Activated T-cell treated with anti-CD3 and anti-CD28 coated beads, Interleukin-2, amount 50 U/mL, for 72 hours (primary cell): ENCODE measurements around the gene TEX14. TPM values are rescaled to one million over a fixed set of nuclear protein-coding genes. Genes with fewer than 3 reads are reported as not detected.
"Not testable (repeated sequence)": the region's sequence is repeated elsewhere in the genome, so short reads cannot be mapped to it uniquely, and the experiment has no call there.

Experiments
- ATAC-seq, 2 donors: fragments of 150-1000 bp; cut with Tn5 transposase; replicated peaks in 1 of 2; 2 replicates each; pipeline ENCODE4 v1.10.0; 2021; ENCODE audit warnings: moderate library complexity in 2 of 2, mild to moderate bottlenecking in 1 of 2
- DNase-seq, 2 donors: peaks; one replicate each; pipeline ENCODE4 v3.0.0; 2021 to 2022; ENCODE audit warnings: mixed read lengths in 1 of 2
- H3K27ac Mint-ChIP-seq: one replicate; pipeline ENCODE4 v1.8.0; 2022; ENCODE audit warnings: mild to moderate bottlenecking, moderate library complexity, mixed read lengths
- H3K27me3 Mint-ChIP-seq: one replicate; pipeline ENCODE4 v1.8.0; 2022; ENCODE audit warnings: low read depth, mixed read lengths
- H3K36me3 Mint-ChIP-seq, 2 donors: one replicate each; pipeline ENCODE4 v1.8.0; 2022; ENCODE audit warnings: mixed read lengths in 2 of 2, mild to moderate bottlenecking in 1 of 2; ENCODE audit not compliant: insufficient read depth in 2 of 2
- H3K4me1 Mint-ChIP-seq: one replicate; pipeline ENCODE4 v1.8.0; 2022; ENCODE audit warnings: low read depth, mixed read lengths
- H3K4me3 Mint-ChIP-seq, 2 donors: one replicate each; pipeline ENCODE4 v1.8.0; 2022; ENCODE audit warnings: mild to moderate bottlenecking in 2 of 2, mixed read lengths in 2 of 2, moderate library complexity in 2 of 2
- H3K9me3 Mint-ChIP-seq, 2 donors: one replicate each; pipeline ENCODE4 v1.8.0; 2022; ENCODE audit warnings: mixed read lengths in 2 of 2
- total RNA-seq, 2 donors: library from RNA; stranded (reverse); gene quantifications; one replicate each; pipeline ENCODE4 v1.2.3, GENCODE V29; 2022

Gene TEX14
- total RNA-seq, 2 donors from 2014 or later: 0.46 to 0.84 TPM

GRCh38 chr17:58703137-58703915 lies 11.5 kb upstream of the TEX14 start:
- Mint-ChIP-seq H3K9me3 (no peaks in the 10 kb centered on the region), H3K4me3 (peak overlapping the region; percentile 67 to 70), H3K4me1 (peaks cover 41% of the 10 kb centered on the region), H3K27me3 (no peaks in the 10 kb centered on the region), H3K36me3 (peaks cover 8 to 30% of the 10 kb centered on the region in 2 donors), H3K27ac (no peak overlapping the region)
- ATAC-seq (peak; percentile 67), DNase-seq (no peak)

DNA sequence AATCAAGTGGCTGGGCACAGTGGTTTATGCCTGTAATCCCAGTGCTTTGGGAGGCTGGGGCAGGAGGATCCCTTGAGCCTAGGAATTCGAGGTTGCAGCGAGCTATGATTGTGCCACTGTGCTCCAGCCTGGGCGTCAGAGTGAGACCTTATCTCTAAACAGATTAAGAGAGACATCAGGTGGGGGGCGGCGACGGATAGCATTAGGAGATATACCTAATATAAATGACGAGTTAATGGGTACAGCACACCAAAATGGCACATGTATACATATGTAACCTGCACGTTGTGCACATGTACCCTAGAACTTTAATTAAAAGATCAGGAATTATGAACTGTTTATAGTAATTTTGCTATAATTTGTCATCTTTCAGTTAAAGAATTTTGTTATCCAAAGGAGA lies 10.9 kb upstream of the TEX14 start:
- peak overlapping the region; percentile 98 for H3K27ac Mint-ChIP-seq
- no peak for DNase-seq
- peak overlapping the region; percentile 67 to 70 for H3K4me3 Mint-ChIP-seq
- peaks cover 8 to 30% of the 10 kb centered on the region in 2 donors for H3K36me3 Mint-ChIP-seq
- no peaks in the 10 kb centered on the region for H3K9me3 Mint-ChIP-seq
- H3K4me1 Mint-ChIP-seq: peaks cover 37% of the 10 kb centered on the region
- ATAC-seq: peak in 1 of 2 donors; percentile 2
- H3K27me3 Mint-ChIP-seq: no peaks in the 10 kb centered on the region

DNA sequence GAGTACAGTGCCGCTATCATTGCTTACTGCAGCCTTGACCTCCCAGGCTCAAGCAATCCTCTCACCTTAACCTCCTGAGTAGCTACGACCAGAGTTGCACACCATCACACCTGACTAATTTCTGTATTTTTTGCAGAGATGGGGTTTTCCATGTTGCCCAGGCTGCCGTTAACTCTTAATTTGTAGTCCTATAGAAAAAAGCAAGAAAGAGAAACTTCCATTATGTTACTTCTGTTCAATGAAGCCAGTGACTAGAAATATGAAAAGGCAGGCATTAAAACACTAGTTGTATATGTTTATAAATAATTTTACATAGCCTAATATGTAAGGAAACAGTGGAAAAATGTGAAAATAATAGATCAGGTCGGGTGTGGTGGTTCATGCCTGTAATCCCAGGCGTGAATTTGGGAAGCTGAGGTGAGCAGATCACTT lies 10.2 kb upstream of the TEX14 start:
- Mint-ChIP-seq H3K27me3 (no peaks in the 10 kb centered on the region), H3K4me1 (peaks cover 34% of the 10 kb centered on the region), H3K9me3 (no peaks in the 10 kb centered on the region), H3K4me3 (peak overlapping the region; percentile 67 to 70), H3K36me3 (peaks cover 8 to 30% of the 10 kb centered on the region in 2 donors), H3K27ac (peak overlapping the region; percentile 98)
- ATAC-seq: peak; percentile 83 to 85
- DNase-seq: peak; percentile 42 to 46

DNA sequence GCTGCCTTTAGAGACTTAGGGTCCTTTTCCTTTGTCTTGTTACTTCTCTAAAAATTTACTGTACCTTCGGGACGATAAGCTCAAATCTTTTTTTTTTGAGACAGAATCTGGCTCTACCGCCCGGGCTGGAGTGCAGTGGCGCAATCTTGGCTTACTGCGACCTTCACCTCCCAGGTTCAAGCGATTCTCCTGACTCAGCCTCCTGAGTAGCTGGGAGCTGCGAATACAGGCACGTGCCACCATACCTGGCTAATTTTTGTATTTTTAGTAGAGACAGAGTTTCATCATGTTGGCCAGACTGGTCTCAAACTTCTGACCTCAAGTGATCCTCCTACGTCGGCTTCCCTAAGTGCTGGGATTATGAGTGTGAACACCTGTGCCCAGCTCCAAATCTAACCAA lies 7.9 kb upstream of the TEX14 start:
- Mint-ChIP-seq H3K4me1 (peaks cover 38% of the 10 kb centered on the region), H3K36me3 (peaks cover 6 to 28% of the 10 kb centered on the region in 2 donors), H3K27me3 (no peaks in the 10 kb centered on the region), H3K4me3 (no peak overlapping the region), H3K9me3 (no peaks in the 10 kb centered on the region), H3K27ac (no peak overlapping the region)
- DNase-seq: no peak
- no peak for ATAC-seq

DNA sequence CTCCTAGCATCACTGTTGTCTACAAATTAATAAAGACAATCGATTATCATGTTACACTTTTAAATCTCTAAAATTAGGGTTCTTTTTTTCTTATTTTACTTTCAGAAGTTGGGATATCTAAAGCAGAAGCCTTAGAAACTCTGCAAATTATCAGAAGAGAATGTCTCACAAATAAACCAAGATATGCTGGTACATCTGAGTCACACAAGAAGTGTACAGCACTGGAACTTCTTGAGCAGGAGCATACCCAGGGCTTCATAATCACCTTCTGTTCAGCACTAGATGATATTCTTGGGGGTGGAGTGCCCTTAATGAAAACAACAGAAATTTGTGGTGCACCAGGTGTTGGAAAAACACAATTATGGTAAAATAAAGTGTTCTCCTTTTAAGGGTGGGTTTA lies 3.0 kb upstream of the TEX14 start:
- ATAC-seq (no peak), DNase-seq (no peak)
- Mint-ChIP-seq H3K36me3 (peaks cover 10 to 18% of the 10 kb centered on the region in 2 donors), H3K4me3 (peak overlapping the region; percentile 61 to 73), H3K27ac (no peak overlapping the region), H3K4me1 (peaks cover 40% of the 10 kb centered on the region), H3K9me3 (no peaks in the 10 kb centered on the region), H3K27me3 (no peaks in the 10 kb centered on the region)

DNA sequence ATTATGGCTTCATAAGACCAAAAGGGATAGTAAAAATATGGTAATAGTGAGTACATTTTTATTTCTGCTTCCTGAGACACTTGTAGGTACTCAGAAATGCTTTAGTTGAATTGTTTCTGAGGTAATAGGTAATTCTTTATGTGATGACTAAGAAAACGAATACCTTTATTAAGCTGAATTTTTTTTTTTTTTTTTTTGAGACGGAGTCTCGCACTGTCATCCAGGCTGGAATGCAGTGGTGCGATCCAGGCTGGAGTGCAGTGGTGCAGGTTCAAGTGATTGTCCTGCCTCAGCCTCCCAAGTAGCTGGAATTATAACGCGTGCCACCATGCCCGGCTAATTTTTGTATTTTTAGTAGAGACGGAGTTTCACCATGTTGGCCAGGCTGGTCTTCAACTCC lies 2.5 kb upstream of the TEX14 start:
- DNase-seq: no peak
- Mint-ChIP-seq H3K27me3 (no peaks in the 10 kb centered on the region), H3K9me3 (no peaks in the 10 kb centered on the region), H3K4me3 (peak overlapping the region; percentile 98), H3K4me1 (peaks cover 40% of the 10 kb centered on the region), H3K27ac (peak overlapping the region; percentile 97), H3K36me3 (peaks cover 10 to 13% of the 10 kb centered on the region in 2 donors)
- ATAC-seq: no peak

DNA sequence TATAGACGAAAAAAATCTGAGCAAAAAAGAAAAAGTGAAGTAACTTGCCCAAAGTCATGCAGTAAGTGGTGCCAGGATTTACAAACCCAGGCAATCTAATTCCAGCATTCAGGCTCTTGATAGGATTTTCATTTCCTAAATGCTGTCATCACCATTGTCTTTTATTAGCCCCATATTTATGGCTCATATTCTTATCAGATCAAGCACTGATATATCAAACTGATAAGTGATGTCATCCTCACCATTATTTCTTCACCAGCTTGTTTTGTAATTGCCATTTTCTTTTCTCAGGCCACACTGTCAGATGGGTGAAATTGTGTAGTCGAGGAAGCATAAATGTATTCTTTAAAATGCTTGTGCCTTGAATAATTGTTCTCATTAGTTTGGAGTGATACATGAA lies 1.9 kb upstream of the TEX14 start:
- Mint-ChIP-seq H3K9me3 (no peaks in the 10 kb centered on the region), H3K4me1 (peaks cover 40% of the 10 kb centered on the region), H3K27ac (peak overlapping the region; percentile 97), H3K36me3 (peaks cover 10 to 13% of the 10 kb centered on the region in 2 donors), H3K4me3 (peak overlapping the region; percentile 98), H3K27me3 (no peaks in the 10 kb centered on the region)
- ATAC-seq (no peak), DNase-seq (no peak)

GRCh38 chr17:58693208-58693607 lies 1.4 kb upstream of the TEX14 start:
- Mint-ChIP-seq H3K9me3 (no peaks in the 10 kb centered on the region), H3K4me3 (peak overlapping the region; percentile 98), H3K4me1 (peaks cover 40% of the 10 kb centered on the region), H3K27me3 (no peaks in the 10 kb centered on the region), H3K36me3 (peaks cover 10 to 13% of the 10 kb centered on the region in 2 donors), H3K27ac (peak overlapping the region; percentile 97)
- DNase-seq: no peak
- ATAC-seq: no peak

DNA sequence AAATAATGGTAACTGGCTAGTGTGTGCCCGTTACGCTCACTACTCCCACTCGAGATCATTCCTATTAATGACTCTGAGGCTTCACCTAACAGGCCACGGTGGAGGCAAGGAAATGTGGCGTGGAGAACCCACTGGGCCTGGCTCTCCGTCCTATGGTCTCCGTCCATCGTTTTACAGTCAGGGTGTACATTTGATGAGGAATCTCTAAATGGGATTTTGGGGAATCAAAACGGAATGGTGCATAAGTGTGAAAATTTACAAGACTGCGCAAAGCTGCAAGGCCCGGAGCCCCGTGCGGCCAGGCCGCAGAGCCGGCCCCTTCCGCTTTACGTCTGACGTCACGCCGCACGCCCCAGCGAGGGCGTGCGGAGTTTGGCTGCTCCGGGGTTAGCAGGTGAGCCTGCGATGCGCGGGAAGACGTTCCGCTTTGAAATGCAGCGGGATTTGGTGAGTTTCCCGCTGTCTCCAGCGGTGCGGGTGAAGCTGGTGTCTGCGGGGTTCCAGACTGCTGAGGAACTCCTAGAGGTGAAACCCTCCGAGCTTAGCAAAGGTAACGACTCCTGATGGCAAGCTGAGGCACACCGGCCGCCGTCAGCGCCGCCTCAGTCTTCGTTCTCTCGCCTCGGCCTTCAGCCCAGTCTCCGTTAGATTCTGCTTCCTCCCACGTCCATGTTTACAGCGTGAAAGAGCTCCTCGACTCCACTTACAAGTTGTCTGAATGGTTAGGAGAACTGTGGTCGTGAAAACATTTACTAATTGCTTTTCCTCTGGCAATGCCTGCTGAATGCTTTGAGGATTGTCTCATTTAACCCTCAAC lies 602 bp upstream of the TEX14 start, which contains the start of gene RAD51C:
TSS of gene RAD51C (plus strand) at position 364 of the 817 bp plus-strand sequence. CDS start at position 406, 42 bp downstream.
- Mint-ChIP-seq H3K27ac (peak within 1 kb of the TSS; percentile 97), H3K4me1 (peaks cover 40% of the 10 kb centered on the region), H3K36me3 (peaks cover 10 to 13% of the 10 kb centered on the region in 2 donors), H3K27me3 (no peaks in the 10 kb centered on the region), H3K4me3 (peak within 1 kb of the TSS; percentile 98), H3K9me3 (no peaks in the 10 kb centered on the region)
- DNase-seq (peak; percentile 89 to 94), ATAC-seq (peak; percentile 100)

- H3K36me3 Mint-ChIP-seq, H3K27me3 Mint-ChIP-seq, ATAC-seq, H3K27ac Mint-ChIP-seq, H3K4me3 Mint-ChIP-seq, H3K9me3 Mint-ChIP-seq, DNase-seq: not testable (repeated sequence)
- H3K4me1 Mint-ChIP-seq: peaks cover 29% of the 10 kb centered on the region
These were observed 1.8 kb downstream of the TEX14 start for GRCh38 chr17:58690033-58690432.

GRCh38 chr17:58688521-58688920 lies 3.3 kb downstream of the TEX14 start:
- ATAC-seq (no peak), DNase-seq (no peak)
- no peaks in the 10 kb centered on the region for H3K27me3 Mint-ChIP-seq
- no peak overlapping the region for H3K27ac Mint-ChIP-seq
- no peak overlapping the region for H3K4me3 Mint-ChIP-seq
- peaks cover 4 to 6% of the 10 kb centered on the region in 2 donors for H3K36me3 Mint-ChIP-seq
- peaks cover 15% of the 10 kb centered on the region for H3K4me1 Mint-ChIP-seq
- H3K9me3 Mint-ChIP-seq: no peaks in the 10 kb centered on the region

- Mint-ChIP-seq H3K4me3 (no peak overlapping the region), H3K9me3 (no peaks in the 10 kb centered on the region), H3K36me3 (no peaks in the 10 kb centered on the region), H3K4me1 (no peaks in the 10 kb centered on the region), H3K27ac (no peak overlapping the region), H3K27me3 (no peaks in the 10 kb centered on the region)
- ATAC-seq (no peak), DNase-seq (no peak)
These were observed 4.9 kb downstream of the TEX14 start for GRCh38 chr17:58686980-58687379.

- H3K4me1 Mint-ChIP-seq, ATAC-seq, H3K9me3 Mint-ChIP-seq, H3K27ac Mint-ChIP-seq, H3K4me3 Mint-ChIP-seq, DNase-seq, H3K36me3 Mint-ChIP-seq, H3K27me3 Mint-ChIP-seq: not testable (repeated sequence)
These were observed 7.4 kb downstream of the TEX14 start for GRCh38 chr17:58684462-58684861.
